ES-I3 (cell line): ENCODE measurements around the gene NT5DC4.

Source experiments
- H3K36me3 ChIP-seq: 2 replicates; pipeline ENCODE4 v1.6.1; 2013; ENCODE audit warnings: mild to moderate bottlenecking, low read length, control low read depth, moderate library complexity; ENCODE audit not compliant: insufficient read depth
- H3K4me1 ChIP-seq: 2 replicates; pipeline ENCODE4 v1.6.1; 2013; ENCODE audit warnings: mild to moderate bottlenecking, control low read depth, low read length; ENCODE audit not compliant: insufficient read depth
- H3K9ac ChIP-seq: 2 replicates; pipeline ENCODE4 v1.6.1; 2013; ENCODE audit warnings: low read depth, mild to moderate bottlenecking, low read length, moderate library complexity
- H3K9me3 ChIP-seq: 2 replicates; pipeline ENCODE4 v1.6.1; 2013; ENCODE audit warnings: mild to moderate bottlenecking, low read length, moderate library complexity; ENCODE audit not compliant: control insufficient read depth, insufficient read depth

The NT5DC4 gene

DNA sequence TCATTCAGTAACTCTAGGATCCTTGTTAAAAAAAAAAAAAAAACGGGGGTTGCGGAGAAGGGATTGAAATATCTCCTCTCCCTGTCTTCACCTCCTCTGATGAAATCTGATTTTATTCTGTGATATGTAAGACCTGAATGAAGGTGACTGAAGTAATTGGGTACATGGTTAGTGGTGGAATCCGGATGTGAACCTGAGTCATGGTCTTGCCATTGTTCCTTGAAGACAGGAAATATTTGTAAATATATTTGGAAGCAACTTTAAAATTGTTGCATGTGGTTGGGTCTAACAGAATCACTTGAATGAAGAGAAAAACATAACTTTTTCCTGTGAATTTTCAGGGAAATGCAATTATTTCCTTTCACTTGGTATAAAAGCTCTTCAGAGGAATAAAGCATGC is 66.5 kb downstream of the NT5DC4 start:
- Histone ChIP-seq H3K9ac (no peak overlapping the region), H3K9me3 (no peaks in the 10 kb centered on the region), H3K4me1 (peaks cover 31% of the 10 kb centered on the region), H3K36me3 (no peaks in the 10 kb centered on the region)

DNA sequence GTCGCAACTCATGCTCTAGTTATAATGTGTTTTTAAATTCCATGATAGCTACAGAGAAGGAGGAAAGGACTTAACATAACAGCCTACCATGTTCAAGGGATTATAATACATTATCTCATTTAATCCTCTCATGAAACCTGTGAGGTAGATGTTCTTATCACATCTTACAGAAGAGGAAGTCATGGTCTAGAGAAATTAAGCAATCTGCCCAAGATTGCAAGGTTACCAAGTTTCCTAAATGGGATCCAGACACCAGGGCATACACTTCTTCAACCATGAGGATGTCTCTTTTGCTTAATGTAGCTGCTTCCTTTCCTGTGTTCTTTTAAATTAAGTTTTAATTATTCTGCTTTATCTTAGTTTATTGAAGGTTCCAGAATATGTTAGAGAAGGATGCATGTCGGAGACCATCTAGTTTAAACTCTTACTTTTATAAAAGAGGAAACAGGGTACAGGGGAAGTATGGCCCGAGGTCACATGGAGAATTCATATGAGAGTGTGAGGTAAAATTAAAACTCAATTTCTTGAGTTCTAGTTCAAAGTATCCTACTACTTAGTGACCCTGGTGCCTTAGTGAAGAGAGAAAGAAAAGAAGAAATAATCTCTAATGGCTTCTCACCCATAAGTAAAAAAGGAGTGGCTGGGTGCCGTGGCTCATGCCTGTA is 67.0 kb downstream of the NT5DC4 start:
- H3K36me3 ChIP-seq = no peaks in the 10 kb centered on the region
- H3K4me1 ChIP-seq = peaks cover 31% of the 10 kb centered on the region
- no peaks in the 10 kb centered on the region for H3K9me3 ChIP-seq
- no peak overlapping the region for H3K9ac ChIP-seq

DNA sequence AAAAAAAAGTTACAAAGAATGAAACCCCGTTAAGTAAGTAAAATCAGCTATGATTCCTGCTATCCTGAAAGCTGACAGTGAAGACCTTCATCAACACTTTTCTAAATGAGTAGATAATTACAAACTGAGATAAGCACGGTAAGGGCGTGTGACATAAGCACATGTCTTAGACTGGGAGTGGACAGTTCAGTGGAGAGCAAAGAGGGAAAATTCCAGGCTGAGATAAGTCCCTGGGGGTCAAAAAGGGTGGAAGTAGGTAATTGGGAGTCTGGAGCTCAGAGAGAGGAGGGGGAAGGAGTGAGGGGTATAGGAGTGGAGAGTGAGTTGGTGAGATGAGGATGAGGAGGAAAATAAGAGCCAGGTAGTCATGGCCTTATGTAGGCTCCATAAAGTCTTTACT is 67.8 kb downstream of the NT5DC4 start:
- H3K9me3 ChIP-seq = no peaks in the 10 kb centered on the region
- H3K4me1 ChIP-seq = peaks cover 25% of the 10 kb centered on the region
- no peaks in the 10 kb centered on the region for H3K36me3 ChIP-seq
- H3K9ac ChIP-seq = no peak overlapping the region
